Activated CD8-positive, alpha-beta T cell treated with anti-CD3 and anti-CD28 coated beads, Interleukin-2, amount 10 ng/mL, durations not matched to agents 7 days and 5 days (primary cell): ENCODE measurements around the gene FGD4. TPM values are rescaled to one million over a fixed set of nuclear protein-coding genes. Genes with fewer than 3 reads are reported as not detected.

Source experiments
- ATAC-seq: fragments of 150-1000 bp; cut with Tn5 transposase; one replicate; pipeline ENCODE4 v1.10.0; 2021; ENCODE audit warnings: moderate library complexity
- CTCF ChIA-PET: fragments of 350-600 bp; sonication (Branson Sonifier 250); formaldehyde crosslinking; loops from one replicate; lab custom pipeline; 2021; ENCODE audit warnings: antibody characterized with exemption; lab: Charles Lee
- POLR2A ChIA-PET: fragments of 350-600 bp; sonication (Branson Sonifier 250); formaldehyde crosslinking; loops from one replicate; lab custom pipeline; 2021; ENCODE audit warnings: antibody characterized with exemption; lab: Charles Lee
- DNase-seq: peaks from one replicate; pipeline ENCODE4 v3.0.0-alpha.2; 2020
- H3K27ac Mint-ChIP-seq: one replicate; pipeline ENCODE4 v1.8.0; 2021; ENCODE audit warnings: mild to moderate bottlenecking, mixed read lengths
- H3K27me3 Mint-ChIP-seq: one replicate; pipeline ENCODE4 v1.8.0; 2021; ENCODE audit warnings: low read depth, mixed read lengths
- H3K36me3 Mint-ChIP-seq: one replicate; pipeline ENCODE4 v1.8.0; 2021; ENCODE audit warnings: low read depth, mixed read lengths
- H3K4me1 Mint-ChIP-seq: one replicate; pipeline ENCODE4 v1.8.0; 2021; ENCODE audit warnings: low read depth, mixed read lengths
- H3K4me3 Mint-ChIP-seq: one replicate; pipeline ENCODE4 v1.8.0; 2021; ENCODE audit warnings: mild to moderate bottlenecking, mixed read lengths
- H3K9me3 Mint-ChIP-seq: one replicate; pipeline ENCODE4 v1.8.0; 2022; ENCODE audit warnings: mixed read lengths; ENCODE audit not compliant: insufficient read depth
- total RNA-seq, 2 experiments: library from RNA; stranded (reverse); gene quantifications; one replicate each; pipeline ENCODE4 v1.2.3, GENCODE V29; 2021

FGD4 gene
- total RNA-seq, 2 experiments from 2014 or later, result 0.66 to 0.68 TPM

GRCh38 chr12:32533971-32534590 lies 134.7 kb downstream of the FGD4 start:
- ChIA-PET CTCF (interaction anchor here (2.7 kb wide), 1 partner anchor 8 kb away, joined by 8 read pairs; no protein-coding TSS in a partner anchor), POLR2A (interaction anchor here (1.4 kb wide), 1 partner anchor 8 kb away, joined by 4 read pairs; no protein-coding TSS in a partner anchor)
- H3K27me3 Mint-ChIP-seq, result peaks cover 32% of the 10 kb centered on the region
- no peaks in the 10 kb centered on the region for H3K36me3 Mint-ChIP-seq
- DNase-seq, result no peak
- no peak overlapping the region for H3K4me3 Mint-ChIP-seq
- no peaks in the 10 kb centered on the region for H3K9me3 Mint-ChIP-seq
- H3K4me1 Mint-ChIP-seq, result no peaks in the 10 kb centered on the region
- ATAC-seq, result no peak
- no peak overlapping the region for H3K27ac Mint-ChIP-seq

GRCh38 chr12:32534698-32535097 lies 135.3 kb downstream of the FGD4 start:
- ATAC-seq (no peak), DNase-seq (no peak)
- H3K4me3 Mint-ChIP-seq, result no peak overlapping the region
- ChIA-PET POLR2A (no interaction called here), CTCF (interaction anchor here (2.7 kb wide), 1 partner anchor 7 kb away, joined by 8 read pairs; no protein-coding TSS in a partner anchor)
- no peaks in the 10 kb centered on the region for H3K4me1 Mint-ChIP-seq
- peaks cover 32% of the 10 kb centered on the region for H3K27me3 Mint-ChIP-seq
- no peak overlapping the region for H3K27ac Mint-ChIP-seq
- no peaks in the 10 kb centered on the region for H3K9me3 Mint-ChIP-seq
- H3K36me3 Mint-ChIP-seq, result no peaks in the 10 kb centered on the region

DNA sequence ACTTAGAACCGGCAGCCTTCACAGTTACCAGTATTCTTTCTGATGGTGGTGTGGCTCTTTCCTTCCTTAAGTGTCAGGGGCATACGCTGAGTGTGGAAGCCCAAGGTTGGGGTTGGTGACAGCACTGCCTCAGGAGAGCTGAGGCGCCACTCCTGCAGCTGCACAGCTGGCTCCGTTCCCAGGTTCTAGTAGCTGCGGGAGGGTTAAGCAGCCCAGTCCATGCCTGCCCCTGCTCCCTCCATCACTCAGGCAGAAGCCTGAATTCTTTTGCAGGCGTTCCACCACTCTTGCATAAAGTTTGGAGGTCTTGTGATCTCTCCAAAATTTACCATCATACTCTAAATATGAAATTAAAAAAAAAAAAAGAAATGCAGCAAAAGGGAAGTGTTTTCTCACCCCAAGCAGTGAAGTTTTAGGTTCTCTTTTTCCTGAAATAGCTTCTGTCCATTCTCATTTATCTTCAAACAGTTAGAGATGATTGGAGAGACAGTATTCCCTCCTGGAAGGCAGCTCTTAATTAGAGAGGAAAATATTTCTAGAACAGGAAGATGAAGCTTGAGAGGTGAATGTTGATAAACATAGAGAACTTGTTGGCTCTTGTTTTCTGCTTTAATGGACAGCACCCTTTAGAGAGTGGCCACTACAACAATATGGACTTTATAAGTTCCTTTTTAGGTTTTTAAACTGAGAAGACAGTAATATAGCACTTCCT lies 136.1 kb downstream of the FGD4 start:
- CTCF ChIA-PET, result interaction anchor here (1.3 kb wide), 1 partner anchor 16 kb away, joined by 3 read pairs; no protein-coding TSS in a partner anchor
- Mint-ChIP-seq H3K9me3 (no peaks in the 10 kb centered on the region), H3K4me1 (no peaks in the 10 kb centered on the region), H3K4me3 (no peak overlapping the region), H3K27me3 (peaks cover 35% of the 10 kb centered on the region), H3K27ac (no peak overlapping the region), H3K36me3 (no peaks in the 10 kb centered on the region)
- POLR2A ChIA-PET, result no interaction called here
- no peak for DNase-seq
- no peak for ATAC-seq

DNA sequence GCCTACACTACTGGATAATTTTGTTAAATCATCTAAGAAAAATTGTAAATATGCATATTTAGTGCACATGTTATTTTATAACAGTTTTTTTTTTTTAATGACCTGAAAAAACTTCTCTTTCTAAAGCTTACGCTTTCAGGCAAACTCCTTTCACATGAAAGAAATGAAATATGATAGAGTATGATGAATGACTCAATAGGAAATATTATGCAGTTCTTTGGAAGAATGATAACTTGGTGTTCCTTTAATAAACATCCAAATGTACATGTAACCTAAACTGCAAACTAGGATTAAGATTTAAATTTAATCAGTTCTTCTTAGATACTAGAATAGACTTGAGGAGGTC lies 136.6 kb downstream of the FGD4 start:
- no peak overlapping the region for H3K4me3 Mint-ChIP-seq
- H3K27ac Mint-ChIP-seq, result no peak overlapping the region
- POLR2A ChIA-PET, result no interaction called here
- H3K9me3 Mint-ChIP-seq, result no peaks in the 10 kb centered on the region
- H3K4me1 Mint-ChIP-seq, result no peaks in the 10 kb centered on the region
- H3K27me3 Mint-ChIP-seq, result peaks cover 36% of the 10 kb centered on the region
- no peak for DNase-seq
- no peaks in the 10 kb centered on the region for H3K36me3 Mint-ChIP-seq
- ATAC-seq, result no peak
- CTCF ChIA-PET, result interaction anchor here (1.3 kb wide), 1 partner anchor 16 kb away, joined by 3 read pairs; no protein-coding TSS in a partner anchor

DNA sequence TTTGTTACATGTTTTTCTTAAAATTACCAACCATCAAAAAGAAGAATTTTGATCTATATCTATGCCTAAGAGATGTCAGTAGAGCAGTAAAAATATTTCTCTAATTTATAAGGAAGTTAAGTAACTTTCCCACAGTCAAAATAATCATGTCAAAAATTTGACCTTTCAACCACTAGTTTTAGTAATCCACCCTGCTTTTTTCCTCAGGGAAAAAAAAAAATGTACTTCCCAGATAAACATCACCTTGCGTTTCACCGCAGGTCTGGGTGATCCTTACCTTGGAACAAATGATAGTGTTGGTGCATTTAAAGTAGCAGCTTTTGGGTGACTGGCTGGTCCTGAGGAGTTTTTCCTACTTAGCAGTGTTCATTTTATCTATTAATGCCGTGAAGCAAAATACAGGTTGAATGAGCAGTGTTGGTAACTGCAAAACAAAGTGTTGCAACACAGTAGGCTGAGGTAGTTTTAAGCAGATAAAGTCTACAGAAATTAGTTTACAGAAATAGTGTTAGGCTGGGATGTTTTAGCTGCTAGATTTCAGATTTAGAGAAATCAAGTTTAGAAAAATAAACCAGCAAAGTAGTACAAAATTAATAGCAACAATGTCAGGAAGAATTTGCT lies 142.5 kb downstream of the FGD4 start:
- no peaks in the 10 kb centered on the region for H3K36me3 Mint-ChIP-seq
- ATAC-seq (no peak), DNase-seq (no peak)
- no peaks in the 10 kb centered on the region for H3K9me3 Mint-ChIP-seq
- peaks cover 17% of the 10 kb centered on the region for H3K27me3 Mint-ChIP-seq
- H3K4me3 Mint-ChIP-seq, result no peak overlapping the region
- CTCF ChIA-PET, result interaction anchor here (1.3 to 2.2 kb wide), 2 partner anchors 9 to 19 kb away, joined by 3 to 8 read pairs; no protein-coding TSS in a partner anchor
- no peaks in the 10 kb centered on the region for H3K4me1 Mint-ChIP-seq
- POLR2A ChIA-PET, result interaction anchor here (0.8 kb wide), 1 partner anchor 9 kb away, joined by 4 read pairs; no protein-coding TSS in a partner anchor
- no peak overlapping the region for H3K27ac Mint-ChIP-seq

GRCh38 chr12:32542428-32543229 lies 143.3 kb downstream of the FGD4 start:
- Mint-ChIP-seq H3K4me3 (no peak overlapping the region), H3K27ac (no peak overlapping the region), H3K4me1 (no peaks in the 10 kb centered on the region), H3K36me3 (no peaks in the 10 kb centered on the region), H3K27me3 (peaks cover 11% of the 10 kb centered on the region), H3K9me3 (no peaks in the 10 kb centered on the region)
- CTCF ChIA-PET, result interaction anchor here (2.2 kb wide), 1 partner anchor 9 kb away, joined by 8 read pairs; no protein-coding TSS in a partner anchor
- ATAC-seq (no peak), DNase-seq (no peak)
- POLR2A ChIA-PET, result interaction anchor here (0.8 kb wide), 1 partner anchor 10 kb away, joined by 4 read pairs; no protein-coding TSS in a partner anchor

GRCh38 chr12:32544893-32545292 lies 145.5 kb downstream of the FGD4 start:
- DNase-seq, result no peak
- Mint-ChIP-seq H3K36me3 (no peaks in the 10 kb centered on the region), H3K9me3 (no peaks in the 10 kb centered on the region), H3K27ac (no peak overlapping the region), H3K4me3 (no peak overlapping the region), H3K27me3 (peaks cover 9% of the 10 kb centered on the region), H3K4me1 (no peaks in the 10 kb centered on the region)
- ATAC-seq, result no peak
- ChIA-PET POLR2A (no interaction called here), CTCF (interaction anchor here (1.0 to 1.3 kb wide), 2 partner anchors 12 to 22 kb away, joined by 3 to 4 read pairs; no protein-coding TSS in a partner anchor)

- Mint-ChIP-seq H3K36me3 (no peaks in the 10 kb centered on the region), H3K27ac (no peak overlapping the region), H3K9me3 (no peaks in the 10 kb centered on the region), H3K4me1 (no peaks in the 10 kb centered on the region), H3K4me3 (no peak overlapping the region), H3K27me3 (peaks cover 6% of the 10 kb centered on the region)
- DNase-seq (no peak), ATAC-seq (no peak)
- ChIA-PET POLR2A (no interaction called here), CTCF (interaction anchor here (1.0 kb wide), 1 partner anchor 21 kb away, joined by 3 read pairs; no protein-coding TSS in a partner anchor)
Measured at GRCh38 chr12:32545413-32545980, 146.1 kb downstream of the FGD4 start.

GRCh38 chr12:32546272-32546671 lies 146.9 kb downstream of the FGD4 start:
- no peak overlapping the region for H3K4me3 Mint-ChIP-seq
- ChIA-PET POLR2A (no interaction called here), CTCF (no interaction called here)
- H3K9me3 Mint-ChIP-seq, result no peaks in the 10 kb centered on the region
- DNase-seq (no peak), ATAC-seq (no peak)
- no peak overlapping the region for H3K27ac Mint-ChIP-seq
- no peaks in the 10 kb centered on the region for H3K36me3 Mint-ChIP-seq
- peaks cover 4% of the 10 kb centered on the region for H3K27me3 Mint-ChIP-seq
- no peaks in the 10 kb centered on the region for H3K4me1 Mint-ChIP-seq

DNA sequence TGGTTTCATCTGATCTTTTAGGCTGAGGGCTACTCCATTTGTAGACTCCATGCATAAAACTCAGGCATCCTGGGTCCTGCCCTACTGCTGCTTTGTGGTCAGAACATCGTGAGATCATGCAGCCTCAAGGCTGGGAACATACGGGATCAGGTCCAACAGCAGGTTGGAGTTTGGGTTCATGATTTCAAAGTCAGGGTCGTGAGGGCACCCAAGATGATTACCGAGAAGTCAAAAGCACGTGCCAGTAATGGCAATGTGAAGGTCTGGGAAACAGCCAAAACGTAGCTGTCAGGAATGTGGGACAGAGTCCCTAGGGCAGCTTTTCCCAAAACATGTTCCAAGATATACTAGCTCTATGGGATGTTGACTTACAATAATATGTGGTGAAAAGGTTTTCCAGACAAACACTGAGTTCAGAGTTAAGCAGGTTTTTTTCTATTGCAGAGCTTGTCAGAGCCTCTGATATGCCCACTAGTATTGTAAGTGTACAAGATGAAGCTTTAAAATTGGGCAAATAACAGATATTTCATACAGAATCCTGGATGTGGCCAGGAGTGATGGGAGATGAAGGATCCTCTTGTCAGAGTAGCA lies 149.4 kb downstream of the FGD4 start:
- ATAC-seq (no peak), DNase-seq (no peak)
- Mint-ChIP-seq H3K4me3 (no peak overlapping the region), H3K4me1 (no peaks in the 10 kb centered on the region), H3K9me3 (no peaks in the 10 kb centered on the region), H3K36me3 (no peaks in the 10 kb centered on the region), H3K27ac (no peak overlapping the region), H3K27me3 (peaks cover 2% of the 10 kb centered on the region)
- ChIA-PET POLR2A (no interaction called here), CTCF (no interaction called here)

GRCh38 chr12:32549675-32550079 lies 150.3 kb downstream of the FGD4 start:
- H3K4me1 Mint-ChIP-seq, result no peaks in the 10 kb centered on the region
- no peaks in the 10 kb centered on the region for H3K36me3 Mint-ChIP-seq
- no peaks in the 10 kb centered on the region for H3K9me3 Mint-ChIP-seq
- no peak overlapping the region for H3K4me3 Mint-ChIP-seq
- POLR2A ChIA-PET, result no interaction called here
- H3K27me3 Mint-ChIP-seq, result peaks cover 2% of the 10 kb centered on the region
- no peak overlapping the region for H3K27ac Mint-ChIP-seq
- CTCF ChIA-PET, result no interaction called here
- ATAC-seq (no peak), DNase-seq (no peak)
